NB4 (cell line): ENCODE measurements around the gene PAPPA2.

Experiments
- DNase-seq: peaks from one replicate; pipeline ENCODE4 v3.0.0; 2010; ENCODE audit warnings: low read depth
- H3K4me3 ChIP-seq: one replicate; pipeline ENCODE4 v1.5.1; 2011; ENCODE audit warnings: mild to moderate bottlenecking, low read depth, low read length, moderate library complexity
- CTCF ChIP-seq: IDR thresholded peaks from one replicate; pipeline ENCODE4 v1.5.1; 2012; ENCODE audit warnings: low read depth, low read length
- MYC ChIP-seq: IDR thresholded peaks from 2 replicates; pipeline ENCODE4 v1.6.1; 2011; ENCODE audit warnings: low read depth, low read length
- POLR2A ChIP-seq: IDR thresholded peaks from 2 replicates; pipeline ENCODE4 v1.6.1; 2011; ENCODE audit warnings: mild to moderate bottlenecking; ENCODE audit not compliant: insufficient read length; ENCODE audit errors: extremely low read depth
- TF ChIP-seq, protein P1 (sequence below): IDR thresholded peaks from 2 replicates; pipeline ENCODE4 v1.6.1; 2011; ENCODE audit warnings: low read depth, low read length

The PAPPA2 gene

DNA sequence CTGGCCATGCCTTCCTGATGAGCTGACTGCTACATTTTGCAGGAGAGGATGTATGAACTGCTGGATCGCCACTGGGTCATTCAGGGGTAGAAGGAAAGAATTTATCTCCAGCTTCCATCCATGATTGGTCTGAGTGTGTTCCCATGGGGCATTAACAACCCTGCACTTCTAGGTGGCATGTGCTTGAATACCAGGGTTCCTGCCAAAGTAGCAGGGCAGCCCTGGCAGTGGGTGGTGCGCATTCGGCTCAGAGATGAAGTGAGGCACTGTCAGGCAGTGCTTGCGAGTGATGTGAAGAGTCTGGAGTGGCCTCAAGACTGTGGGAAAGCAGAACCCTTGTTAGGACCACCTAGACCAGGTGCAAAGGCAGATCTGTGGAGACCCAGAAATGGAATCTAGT is 406.6 kb downstream of the PAPPA2 start:
- TF ChIP-seq MYC (no peak), CTCF (no peak), POLR2A (no peak)
- TF ChIP-seq, protein P1, sequence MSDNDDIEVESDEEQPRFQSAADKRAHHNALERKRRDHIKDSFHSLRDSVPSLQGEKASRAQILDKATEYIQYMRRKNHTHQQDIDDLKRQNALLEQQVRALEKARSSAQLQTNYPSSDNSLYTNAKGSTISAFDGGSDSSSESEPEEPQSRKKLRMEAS = no peak
- H3K4me3 ChIP-seq = no peak overlapping the region
- DNase-seq = no peak

DNA sequence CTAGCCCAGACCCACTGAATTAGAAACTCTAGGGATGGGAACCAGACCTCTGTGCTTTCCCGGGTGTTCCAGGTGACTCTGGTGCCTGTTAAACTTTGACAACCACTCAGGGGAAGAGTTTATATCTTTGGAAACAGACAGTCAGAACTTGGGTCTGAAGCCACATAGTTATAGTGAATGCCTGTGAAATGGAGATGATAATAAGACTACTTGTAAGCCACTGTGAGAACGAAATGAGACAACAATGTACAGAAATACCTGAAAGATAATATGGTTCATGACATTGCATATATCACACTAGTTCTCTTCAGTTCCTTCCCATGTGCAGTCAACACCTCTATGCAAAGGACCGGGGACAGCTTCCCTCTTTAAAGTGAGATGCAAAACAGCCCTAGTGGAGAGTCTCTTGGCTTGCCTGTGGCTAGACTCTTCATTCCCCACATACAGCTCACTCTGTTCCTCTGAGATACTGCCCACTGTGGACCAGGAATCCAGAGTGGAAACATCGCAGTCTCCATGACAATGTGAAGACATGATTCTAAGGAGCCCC is 414.1 kb downstream of the PAPPA2 start:
- H3K4me3 ChIP-seq = no peak overlapping the region
- no peak for DNase-seq
- TF ChIP-seq POLR2A (no peak), CTCF (no peak), MYC (no peak)
- TF ChIP-seq, protein P1 = no peak

- H3K4me3 ChIP-seq = no peak overlapping the region
- DNase-seq = no peak
- TF ChIP-seq POLR2A (no peak), MYC (no peak), CTCF (no peak)
- TF ChIP-seq, protein P1 = no peak
Measured at GRCh38 chr1:176877557-176877956, 414.6 kb downstream of the PAPPA2 start.

- TF ChIP-seq, protein P1 = no peak
- TF ChIP-seq CTCF = peak; percentile 29
- H3K4me3 ChIP-seq = no peak overlapping the region
- DNase-seq = peak; percentile 14
Measured at GRCh38 chr1:176878750-176879536, 416.0 kb downstream of the PAPPA2 start.

DNA sequence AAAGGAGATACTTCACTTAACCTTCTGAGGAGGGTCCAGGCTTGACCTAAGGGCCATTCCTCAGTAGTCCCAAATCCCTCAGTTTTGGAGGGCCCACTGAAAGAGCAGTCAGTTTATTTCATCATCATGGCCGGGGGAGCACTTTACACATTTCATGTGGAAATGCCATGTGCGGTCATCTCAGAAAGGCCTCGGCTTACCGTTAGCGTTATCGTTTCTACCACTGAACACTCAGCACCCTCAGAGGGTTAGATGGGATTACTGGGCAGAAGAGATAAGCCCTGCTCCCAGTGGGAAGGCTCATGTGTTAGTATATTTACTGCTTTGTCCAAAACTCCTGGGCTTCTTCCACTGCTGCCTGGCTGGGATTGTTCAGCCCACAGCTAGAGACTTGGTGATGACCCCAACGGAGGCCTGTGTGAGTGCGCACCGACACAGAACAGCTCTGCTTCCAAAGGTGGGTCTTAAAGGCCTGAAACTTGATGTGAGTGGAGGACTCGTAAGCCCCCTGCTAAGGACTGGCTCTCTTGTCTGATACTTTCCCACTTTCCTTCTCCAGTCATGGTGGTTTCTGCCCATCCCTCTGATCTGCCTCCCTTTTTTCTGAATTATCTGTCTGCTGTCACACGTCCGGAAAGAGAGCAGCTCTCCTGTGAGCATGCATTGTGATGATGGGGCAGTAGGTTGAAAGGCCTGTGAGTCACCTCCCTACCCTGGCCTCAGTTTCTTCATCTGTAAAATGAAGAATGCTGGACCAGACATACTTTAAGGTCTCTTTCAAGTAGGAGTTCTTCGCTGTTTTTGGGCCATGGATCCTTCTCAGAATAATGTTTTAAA is 417.0 kb downstream of the PAPPA2 start:
- no peak overlapping the region for H3K4me3 ChIP-seq
- TF ChIP-seq, protein P1 = no peak
- TF ChIP-seq CTCF (no peak), MYC (no peak), POLR2A (no peak)

More for the DNA sequence above, 417.0 kb downstream of the PAPPA2 start:
- DNase-seq = no peak
